Myometrial cell (primary cell): ENCODE data around the gene VWA2. TPM values are rescaled to one million over a fixed set of nuclear protein-coding genes. Genes with fewer than 3 reads are reported as not detected.

Experiments
- total RNA-seq: library from RNA; depleted of rRNA; stranded (reverse); fragments of >200 nt; gene quantifications from 2 replicates; pipeline ENCODE4 v1.2.3, GENCODE V29; 2015

The VWA2 gene
- not detected in 2 replicates for total RNA-seq

GRCh38 chr10:114239117-114239993 lies at the start of gene VWA2:
TSS of gene VWA2 (plus strand) at chr10:114239254. CDS start at chr10:114248714, 9,460 bp downstream.

Other genes with a start within 250 kb of the VWA2 start
- not detected in 2 replicates for gene ADRB1, start 195.4 kb upstream of the VWA2 start, total RNA-seq
- 10.1 and 11.2 TPM in 2 replicates for gene CCDC186, start 65.1 kb upstream of the VWA2 start, total RNA-seq
- gene TDRD1, start 59.9 kb upstream of the VWA2 start, total RNA-seq, result 0.35 TPM in 1 of 2 replicates, not detected in the other
- 2.3 and 6.3 TPM in 2 replicates for gene AFAP1L2, start 165.2 kb downstream of the VWA2 start, total RNA-seq